ENCODE data around the gene NELFA. TPM values are rescaled to one million over a fixed set of nuclear protein-coding genes. Genes with fewer than 3 reads are reported as not detected.

NELFA gene
- total RNA-seq, 3 donors from 2014 or later (not counting 1 experiment from before 2014, with no cell fraction given): 38.7 to 47.6 (median 46.0) TPM

GRCh38 chr4:1964971-1965370 lies 43.8 kb downstream of the NELFA start:
- no peak overlapping the region for H3K27ac Mint-ChIP-seq
- H3K4me1 Mint-ChIP-seq: no peaks in the 10 kb centered on the region
- no peak overlapping the region for H3K4me3 Mint-ChIP-seq
- no peak for ATAC-seq
- no peaks in the 10 kb centered on the region for H3K27me3 Mint-ChIP-seq (ENCODE audit: low read depth in 2 of 2)
- no peaks in the 10 kb centered on the region for H3K9me3 Mint-ChIP-seq
- Histone ChIP-seq H3K27me3 (ENCODE audit: control insufficient read depth, insufficient read depth, low read length) (no peaks in the 10 kb centered on the region), H3K27ac (ENCODE audit: low read length) (no peak overlapping the region), H3K36me3 (ENCODE audit: control insufficient read depth, insufficient read depth, low read length) (peaks cover 24% of the 10 kb centered on the region), H3K4me1 (ENCODE audit: control insufficient read depth, insufficient read depth, low read length) (no peaks in the 10 kb centered on the region), H3K4me3 (ENCODE audit: low read length) (no peak overlapping the region), H3K9me3 (ENCODE audit: control insufficient read depth, insufficient read depth, low read length) (no peaks in the 10 kb centered on the region)
- intact Hi-C loops (cut with micrococcal nuclease): no loop called here
- 90% methylated on average over 1 of the region's 1 CpG for WGBS (ENCODE audit: insufficient coverage)
- no peaks in the 10 kb centered on the region for H3K36me3 Mint-ChIP-seq
- no peak for DNase-seq
- TF ChIP-seq CTCF (IDR thresholded peaks at IDR 0.05): no peak

- WGBS (ENCODE audit: insufficient coverage): 83% methylated on average over 6 of the region's 6 CpGs
These were observed 44.3 kb downstream of the NELFA start for GRCh38 chr4:1964443-1964842.

GRCh38 chr4:1962980-1963379 lies 45.8 kb downstream of the NELFA start:
- Histone ChIP-seq H3K27me3 (ENCODE audit: control insufficient read depth, insufficient read depth, low read length) (no peaks in the 10 kb centered on the region), H3K4me1 (ENCODE audit: control insufficient read depth, insufficient read depth, low read length) (no peaks in the 10 kb centered on the region), H3K36me3 (ENCODE audit: control insufficient read depth, insufficient read depth, low read length) (peaks cover 24% of the 10 kb centered on the region), H3K9me3 (ENCODE audit: control insufficient read depth, insufficient read depth, low read length) (no peaks in the 10 kb centered on the region), H3K27ac (ENCODE audit: low read length) (no peak overlapping the region), H3K4me3 (ENCODE audit: low read length) (no peak overlapping the region)
- DNase-seq (no peak), ATAC-seq (no peak)
- Mint-ChIP-seq H3K27ac (no peak overlapping the region), H3K4me1 (no peaks in the 10 kb centered on the region), H3K36me3 (no peaks in the 10 kb centered on the region), H3K27me3 (ENCODE audit: low read depth in 2 of 2) (no peaks in the 10 kb centered on the region), H3K4me3 (no peak overlapping the region), H3K9me3 (no peaks in the 10 kb centered on the region)
- TF ChIP-seq CTCF (IDR thresholded peaks at IDR 0.05): no peak
- WGBS (ENCODE audit: insufficient coverage): 98% methylated on average over 4 of the region's 4 CpGs
- intact Hi-C loops (cut with micrococcal nuclease): no loop called here

More at GRCh38 chr4:1964443-1964842, 44.3 kb downstream of the NELFA start:
- DNase-seq (no peak), ATAC-seq (no peak)
- Histone ChIP-seq H3K4me1 (ENCODE audit: control insufficient read depth, insufficient read depth, low read length) (no peaks in the 10 kb centered on the region), H3K27me3 (ENCODE audit: control insufficient read depth, insufficient read depth, low read length) (no peaks in the 10 kb centered on the region), H3K4me3 (ENCODE audit: low read length) (no peak overlapping the region), H3K9me3 (ENCODE audit: control insufficient read depth, insufficient read depth, low read length) (no peaks in the 10 kb centered on the region), H3K27ac (ENCODE audit: low read length) (no peak overlapping the region), H3K36me3 (ENCODE audit: control insufficient read depth, insufficient read depth, low read length) (peaks cover 24% of the 10 kb centered on the region)
- H3K4me1 Mint-ChIP-seq: no peaks in the 10 kb centered on the region
- H3K4me3 Mint-ChIP-seq: no peak overlapping the region
- intact Hi-C loops (cut with micrococcal nuclease): no loop called here
- H3K27me3 Mint-ChIP-seq (ENCODE audit: low read depth in 2 of 2): no peaks in the 10 kb centered on the region
- no peak for TF ChIP-seq CTCF (IDR thresholded peaks at IDR 0.05)
- H3K36me3 Mint-ChIP-seq: no peaks in the 10 kb centered on the region
- H3K9me3 Mint-ChIP-seq: no peaks in the 10 kb centered on the region
- no peak overlapping the region for H3K27ac Mint-ChIP-seq

- WGBS (ENCODE audit: insufficient coverage): 100% methylated on average over 4 of the region's 4 CpGs
- H3K36me3 Mint-ChIP-seq: no peaks in the 10 kb centered on the region
These were observed 47.2 kb downstream of the NELFA start for GRCh38 chr4:1961563-1961962.

More at GRCh38 chr4:1961563-1961962, 47.2 kb downstream of the NELFA start:
- no peaks in the 10 kb centered on the region for H3K9me3 Mint-ChIP-seq
- H3K27ac ChIP-seq (ENCODE audit: low read length): no peak overlapping the region
- no peak for TF ChIP-seq CTCF (IDR thresholded peaks at IDR 0.05)
- H3K4me1 ChIP-seq (ENCODE audit: control insufficient read depth, insufficient read depth, low read length): no peaks in the 10 kb centered on the region
- H3K27ac Mint-ChIP-seq: no peak overlapping the region
- no peaks in the 10 kb centered on the region for H3K27me3 ChIP-seq (ENCODE audit: control insufficient read depth, insufficient read depth, low read length)
- no peak overlapping the region for H3K4me3 Mint-ChIP-seq
- H3K4me3 ChIP-seq (ENCODE audit: low read length): no peak overlapping the region
- H3K27me3 Mint-ChIP-seq (ENCODE audit: low read depth in 2 of 2): no peaks in the 10 kb centered on the region
- H3K36me3 ChIP-seq (ENCODE audit: control insufficient read depth, insufficient read depth, low read length): peaks cover 24% of the 10 kb centered on the region
- no peaks in the 10 kb centered on the region for H3K9me3 ChIP-seq (ENCODE audit: control insufficient read depth, insufficient read depth, low read length)
- DNase-seq (no peak), ATAC-seq (no peak)
- intact Hi-C loops (cut with micrococcal nuclease): no loop called here
- H3K4me1 Mint-ChIP-seq: no peaks in the 10 kb centered on the region
